CD4-positive, CD25-positive, alpha-beta regulatory T cell (primary cell): ENCODE measurements around the gene ZNF544. TPM values are rescaled to one million over a fixed set of nuclear protein-coding genes. Genes with fewer than 3 reads are reported as not detected.

Experiments used
- ATAC-seq, 2 donors: fragments of 150-1000 bp; cut with Tn5 transposase; one replicate each; pipeline ENCODE4 v1.10.0; 2021; ENCODE audit warnings: low read depth in 2 of 2, moderate number of reproducible peaks in 2 of 2, moderate library complexity in 1 of 2
- DNase-seq, 3 donors: peaks; one replicate each; pipeline versions ENCODE4 v3.0.0 to v3.0.0-alpha.2; 2012 to 2022; ENCODE audit warnings: mixed read lengths in 1 of 3
- H3K27ac ChIP-seq: one replicate; pipeline ENCODE4 v1.7.0; 2013; ENCODE audit warnings: mild to moderate bottlenecking, low read length; ENCODE audit not compliant: insufficient read depth, poor library complexity, severe bottlenecking
- H3K27me3 ChIP-seq: one replicate; pipeline ENCODE4 v1.7.0; 2013; ENCODE audit warnings: low read length; ENCODE audit not compliant: control insufficient read depth, insufficient read depth
- H3K36me3 ChIP-seq: one replicate; pipeline ENCODE4 v1.7.0; 2013; ENCODE audit warnings: mild to moderate bottlenecking, low read length, moderate library complexity; ENCODE audit not compliant: control insufficient read depth, insufficient read depth
- H3K4me1 ChIP-seq: 2 replicates; pipeline ENCODE4 v1.7.0; 2013; ENCODE audit warnings: mild to moderate bottlenecking, low read length; ENCODE audit not compliant: insufficient read depth, control insufficient read depth, poor library complexity, severe bottlenecking
- H3K4me3 ChIP-seq: one replicate; pipeline ENCODE4 v1.7.0; 2013; ENCODE audit warnings: low read depth, mild to moderate bottlenecking, low read length, moderate library complexity
- H3K9me3 ChIP-seq, 2 experiments: 1 replicate in 1 of 2; 2 replicates in 1 of 2; pipeline ENCODE4 v1.7.0; 2013; ENCODE audit warnings: low read length in 2 of 2, mild to moderate bottlenecking in 1 of 2, moderate library complexity in 1 of 2; ENCODE audit not compliant: control insufficient read depth in 2 of 2
- H3K27ac Mint-ChIP-seq, 3 donors: one replicate each; pipeline ENCODE4 v1.8.0; 2020 to 2022; ENCODE audit warnings: mild to moderate bottlenecking in 3 of 3, mixed read lengths in 3 of 3, moderate library complexity in 2 of 3
- H3K27me3 Mint-ChIP-seq: one replicate; pipeline ENCODE4 v1.8.0; 2022; ENCODE audit warnings: mild to moderate bottlenecking, mixed read lengths
- H3K36me3 Mint-ChIP-seq: one replicate; pipeline ENCODE4 v1.8.0; 2020; ENCODE audit warnings: mixed read lengths
- H3K4me1 Mint-ChIP-seq, 4 donors: one replicate each; pipeline ENCODE4 v1.8.0; 2020 to 2022; ENCODE audit warnings: mixed read lengths in 4 of 4, mild to moderate bottlenecking in 1 of 4
- H3K4me3 Mint-ChIP-seq, 4 donors: one replicate each; pipeline ENCODE4 v1.8.0; 2020 to 2022; ENCODE audit warnings: mild to moderate bottlenecking in 4 of 4, mixed read lengths in 4 of 4, moderate library complexity in 3 of 4
- H3K9me3 Mint-ChIP-seq, 7 donors: one replicate each; pipeline ENCODE4 v1.8.0; 2020 to 2022; ENCODE audit warnings: mixed read lengths in 7 of 7, mild to moderate bottlenecking in 3 of 7, moderate library complexity in 2 of 7
- polyA plus RNA-seq, 4 donors: library from polyadenylated mRNA; unstranded; fragments of 300-500 nt; fragmentation: Illumina TruSeq; gene quantifications; one replicate each; pipeline ENCODE4 v1.2.3, GENCODE V29; 2021
- total RNA-seq: library from RNA; stranded (reverse); gene quantifications from one replicate; pipeline ENCODE4 v1.2.3, GENCODE V29; 2022

Gene ZNF544
- total and polyA plus RNA-seq, 5 donors from 2014 or later: 11.6 to 20.8 (median 18.6) TPM

GRCh38 chr19:58291943-58292342, 63.2 kb downstream of the ZNF544 start:
- no peak for DNase-seq
- H3K9me3 ChIP-seq: peaks cover 39 to 61% of the 10 kb centered on the region in 2 experiments
- H3K27ac ChIP-seq: no peak overlapping the region
- H3K9me3 Mint-ChIP-seq: peaks cover 0 to 41% (median 13%) of the 10 kb centered on the region in 7 donors
- no peaks in the 10 kb centered on the region for H3K27me3 Mint-ChIP-seq
- H3K27me3 ChIP-seq: no peaks in the 10 kb centered on the region
- H3K4me1 Mint-ChIP-seq: peaks cover 0 to 3% (median under 1%) of the 10 kb centered on the region in 4 donors
- H3K4me3 ChIP-seq: no peak overlapping the region
- no peak overlapping the region for H3K4me3 Mint-ChIP-seq
- H3K4me1 ChIP-seq: no peaks in the 10 kb centered on the region
- peaks cover 64% of the 10 kb centered on the region for H3K36me3 Mint-ChIP-seq
- H3K27ac Mint-ChIP-seq: no peak overlapping the region
- H3K36me3 ChIP-seq: peaks cover 67% of the 10 kb centered on the region
- no peak for ATAC-seq

- Mint-ChIP-seq H3K27me3 (no peaks in the 10 kb centered on the region), H3K4me3 (no peak overlapping the region), H3K36me3 (peaks cover 51% of the 10 kb centered on the region), H3K4me1 (peaks cover 0 to 3% (median under 1%) of the 10 kb centered on the region in 4 donors), H3K27ac (no peak overlapping the region), H3K9me3 (peaks cover 0 to 45% (median 13%) of the 10 kb centered on the region in 7 donors)
- Histone ChIP-seq H3K27ac (no peak overlapping the region), H3K4me3 (no peak overlapping the region), H3K27me3 (no peaks in the 10 kb centered on the region), H3K4me1 (no peaks in the 10 kb centered on the region), H3K9me3 (peaks cover 39 to 64% of the 10 kb centered on the region in 2 experiments), H3K36me3 (peaks cover 49% of the 10 kb centered on the region)
- ATAC-seq: no peak
- no peak for DNase-seq
Observed at GRCh38 chr19:58294743-58295374, 66.1 kb downstream of the ZNF544 start.

- H3K9me3 ChIP-seq: peaks cover 41 to 65% of the 10 kb centered on the region in 2 experiments
- no peaks in the 10 kb centered on the region for H3K27me3 Mint-ChIP-seq
- no peak for ATAC-seq
Observed at GRCh38 chr19:58296104-58296503, 67.4 kb downstream of the ZNF544 start.

GRCh38 chr19:58300620-58301019, 71.9 kb downstream of the ZNF544 start:
- H3K27me3 Mint-ChIP-seq: no peaks in the 10 kb centered on the region
- Histone ChIP-seq H3K27me3 (no peaks in the 10 kb centered on the region), H3K27ac (no peak overlapping the region), H3K4me1 (peaks cover 5% of the 10 kb centered on the region), H3K36me3 (peaks cover 8% of the 10 kb centered on the region), H3K4me3 (no peak overlapping the region), H3K9me3 (peaks cover 10 to 25% of the 10 kb centered on the region in 2 experiments)
- peaks cover 0 to 28% (median 0%) of the 10 kb centered on the region in 7 donors for H3K9me3 Mint-ChIP-seq
- H3K4me3 Mint-ChIP-seq: no peak overlapping the region
- peaks cover 22% of the 10 kb centered on the region for H3K36me3 Mint-ChIP-seq
- ATAC-seq (no peak), DNase-seq (no peak)
- H3K4me1 Mint-ChIP-seq: peaks cover 3 to 18% (median 8%) of the 10 kb centered on the region in 4 donors
- H3K27ac Mint-ChIP-seq: no peak overlapping the region

More at GRCh38 chr19:58296104-58296503, 67.4 kb downstream of the ZNF544 start:
- no peak for DNase-seq
- H3K9me3 Mint-ChIP-seq: peaks cover 0 to 44% (median 13%) of the 10 kb centered on the region in 7 donors
- no peak overlapping the region for H3K4me3 Mint-ChIP-seq
- H3K4me1 Mint-ChIP-seq: peaks cover 0 to 2% (median under 1%) of the 10 kb centered on the region in 4 donors
- no peak overlapping the region for H3K27ac Mint-ChIP-seq
- H3K4me1 ChIP-seq: no peaks in the 10 kb centered on the region
- H3K27ac ChIP-seq: no peak overlapping the region
- H3K4me3 ChIP-seq: no peak overlapping the region
- peaks cover 47% of the 10 kb centered on the region for H3K36me3 ChIP-seq
- peaks cover 55% of the 10 kb centered on the region for H3K36me3 Mint-ChIP-seq
- no peaks in the 10 kb centered on the region for H3K27me3 ChIP-seq

GRCh38 chr19:58304255-58304654, 75.5 kb downstream of the ZNF544 start:
- Histone ChIP-seq H3K36me3 (peaks cover 32% of the 10 kb centered on the region), H3K9me3 (peaks cover 4 to 11% of the 10 kb centered on the region in 2 experiments), H3K4me1 (peaks cover 15% of the 10 kb centered on the region), H3K4me3 (peak overlapping the region; percentile 93), H3K27ac (peak overlapping the region; percentile 92), H3K27me3 (no peaks in the 10 kb centered on the region)
- ATAC-seq (no peak), DNase-seq (no peak)
- H3K9me3 Mint-ChIP-seq: peaks cover 0 to 14% (median 0%) of the 10 kb centered on the region in 7 donors
- peaks cover 4 to 53% (median 30%) of the 10 kb centered on the region in 4 donors for H3K4me1 Mint-ChIP-seq
- peak overlapping the region; percentile 100 for H3K27ac Mint-ChIP-seq
- H3K27me3 Mint-ChIP-seq: no peaks in the 10 kb centered on the region
- peak overlapping the region; percentile 95 to 100 (median 98) for H3K4me3 Mint-ChIP-seq
- H3K36me3 Mint-ChIP-seq: peaks cover 33% of the 10 kb centered on the region

- H3K27me3 Mint-ChIP-seq: no peaks in the 10 kb centered on the region
- peaks cover 0 to 14% (median 0%) of the 10 kb centered on the region in 7 donors for H3K9me3 Mint-ChIP-seq
- H3K4me1 ChIP-seq: peaks cover 15% of the 10 kb centered on the region
- peaks cover 36% of the 10 kb centered on the region for H3K36me3 Mint-ChIP-seq
- peaks cover 8 to 58% (median 33%) of the 10 kb centered on the region in 4 donors for H3K4me1 Mint-ChIP-seq
- ATAC-seq: no peak
- H3K36me3 ChIP-seq: peaks cover 36% of the 10 kb centered on the region
- peak overlapping the region; percentile 93 for H3K4me3 ChIP-seq
- DNase-seq: no peak
- H3K4me3 Mint-ChIP-seq: peak overlapping the region; percentile 95 to 100 (median 98)
- peak overlapping the region; percentile 92 for H3K27ac ChIP-seq
- no peaks in the 10 kb centered on the region for H3K27me3 ChIP-seq
- H3K9me3 ChIP-seq: peaks cover 4 to 10% of the 10 kb centered on the region in 2 experiments
- H3K27ac Mint-ChIP-seq: peak overlapping the region; percentile 100
Observed at GRCh38 chr19:58304748-58305064, 76.0 kb downstream of the ZNF544 start.

GRCh38 chr19:58305065-58305931, 76.6 kb downstream of the ZNF544 start, which contains the start of gene ERVK3-1:
Gene ERVK3-1 (plus strand): TSS chr19:58305377. CDS start chr19:58312169, 6,792 bp downstream.
- ATAC-seq (peak; percentile 99), DNase-seq (peak; percentile 92 to 99 (median 94))
- Histone ChIP-seq H3K9me3 (peaks cover 2 to 4% of the 10 kb centered on the region in 2 experiments), H3K27me3 (no peaks in the 10 kb centered on the region), H3K36me3 (peaks cover 32% of the 10 kb centered on the region), H3K4me1 (peaks cover 15% of the 10 kb centered on the region), H3K27ac (peak within 1 kb of the TSS; percentile 92), H3K4me3 (peak within 1 kb of the TSS; percentile 93)
- Mint-ChIP-seq H3K27me3 (no peaks in the 10 kb centered on the region), H3K36me3 (peaks cover 38% of the 10 kb centered on the region), H3K4me3 (peak within 1 kb of the TSS; percentile 95 to 100 (median 98)), H3K4me1 (peaks cover 12 to 61% (median 35%) of the 10 kb centered on the region in 4 donors), H3K27ac (peak within 1 kb of the TSS; percentile 100), H3K9me3 (peaks cover 0 to 12% (median 0%) of the 10 kb centered on the region in 7 donors)
